ENCODE measurements around the gene ANG.
A peak's percentile ranks its signal among the peaks of the same experiment; 100 is the strongest.

The ANG gene

GRCh38 chr14:20676072-20676471, 12.5 kb upstream of the ANG start:
- DNase-seq: no peak

- DNase-seq: no peak
Measured at GRCh38 chr14:20679907-20680306, 8.7 kb upstream of the ANG start.

- DNase-seq: no peak
Measured at GRCh38 chr14:20680363-20680762, 8.2 kb upstream of the ANG start.

GRCh38 chr14:20680843-20681347, 7.7 kb upstream of the ANG start:
- DNase-seq: no peak

GRCh38 chr14:20681348-20682126, 7.0 kb upstream of the ANG start:
- DNase-seq: peak; percentile 71

GRCh38 chr14:20682127-20682434, 6.5 kb upstream of the ANG start:
- no peak for DNase-seq

GRCh38 chr14:20682435-20683124, 6.0 kb upstream of the ANG start:
- peak; percentile 64 for DNase-seq

GRCh38 chr14:20683125-20683890, 5.3 kb upstream of the ANG start:
- peak; percentile 59 for DNase-seq

GRCh38 chr14:20683891-20684661, 4.5 kb upstream of the ANG start, which contains the start of gene RNASE4:
Gene RNASE4, plus strand, starts transcription at chr14:20684560. Its CDS starts 14,812 bp downstream, at chr14:20699372.
- DNase-seq: peak; percentile 73

GRCh38 chr14:20684662-20685456, 3.7 kb upstream of the ANG start:
- DNase-seq: no peak

GRCh38 chr14:20686386-20687143, 2.0 kb upstream of the ANG start:
- no peak for DNase-seq

GRCh38 chr14:20687362-20688166, 1.0 kb upstream of the ANG start:
- DNase-seq: no peak

GRCh38 chr14:20690848-20691640, 2.5 kb downstream of the ANG start:
- DNase-seq: peak; percentile 19

GRCh38 chr14:20692116-20692751, 3.7 kb downstream of the ANG start:
- no peak for DNase-seq

- no peak for DNase-seq
Measured at GRCh38 chr14:20696764-20697163, 8.2 kb downstream of the ANG start.

- DNase-seq: peak; percentile 51
Measured at GRCh38 chr14:20697273-20698017, 8.9 kb downstream of the ANG start.

- DNase-seq: no peak
Measured at GRCh38 chr14:20698018-20698329, 9.4 kb downstream of the ANG start.

GRCh38 chr14:20698934-20699333, 10.4 kb downstream of the ANG start:
- DNase-seq: no peak
